NCI-H1105 treated with DMSO at 0.1 percent for 48 hours (cell line): ENCODE data around the gene KIF3A.

Experiments used
- DNase-seq: peaks from one replicate; lab custom pipeline; 2025; lab: John Stamatoyannopoulos, UW

The KIF3A gene

GRCh38 chr5:132770476-132771159 is 33.3 kb upstream of the KIF3A start:
- DNase-seq = no peak

- DNase-seq = no peak
Measured at GRCh38 chr5:132768485-132768868, 31.1 kb upstream of the KIF3A start.

- no peak for DNase-seq
Measured at GRCh38 chr5:132767150-132767549, 29.8 kb upstream of the KIF3A start.

- no peak for DNase-seq
Measured at GRCh38 chr5:132766806-132767055, 29.4 kb upstream of the KIF3A start.

GRCh38 chr5:132766020-132766805 is 28.9 kb upstream of the KIF3A start:
- DNase-seq = no peak

GRCh38 chr5:132765311-132766019 is 28.1 kb upstream of the KIF3A start:
- DNase-seq = no peak

- DNase-seq = no peak
Measured at GRCh38 chr5:132764671-132765238, 27.4 kb upstream of the KIF3A start.

- DNase-seq = no peak
Measured at GRCh38 chr5:132764051-132764450, 26.7 kb upstream of the KIF3A start.

GRCh38 chr5:132763181-132764036 is 26.1 kb upstream of the KIF3A start:
- no peak for DNase-seq

- no peak for DNase-seq
Measured at GRCh38 chr5:132762246-132763000, 25.1 kb upstream of the KIF3A start.

GRCh38 chr5:132761321-132762240 is 24.2 kb upstream of the KIF3A start:
- DNase-seq = no peak

- DNase-seq = no peak
Measured at GRCh38 chr5:132760601-132761317, 23.4 kb upstream of the KIF3A start.

- DNase-seq = no peak
Measured at GRCh38 chr5:132760049-132760420, 22.7 kb upstream of the KIF3A start.

- DNase-seq = no peak
Measured at GRCh38 chr5:132759114-132760048, 22.0 kb upstream of the KIF3A start.

GRCh38 chr5:132758451-132758850 is 21.1 kb upstream of the KIF3A start:
- no peak for DNase-seq

GRCh38 chr5:132756542-132756941 is 19.2 kb upstream of the KIF3A start:
- no peak for DNase-seq

GRCh38 chr5:132754947-132755346 is 17.6 kb upstream of the KIF3A start:
- no peak for DNase-seq

GRCh38 chr5:132754111-132754510 is 16.8 kb upstream of the KIF3A start:
- DNase-seq = no peak
